Raji (cell line): ENCODE results near the gene PLCB3.

Experiments used
- POLR2A ChIP-seq: IDR thresholded peaks from 2 replicates; pipeline ENCODE4 v1.6.1; 2011; ENCODE audit warnings: low read depth, low read length, control low read depth; ENCODE audit not compliant: insufficient read depth

PLCB3 gene

DNA sequence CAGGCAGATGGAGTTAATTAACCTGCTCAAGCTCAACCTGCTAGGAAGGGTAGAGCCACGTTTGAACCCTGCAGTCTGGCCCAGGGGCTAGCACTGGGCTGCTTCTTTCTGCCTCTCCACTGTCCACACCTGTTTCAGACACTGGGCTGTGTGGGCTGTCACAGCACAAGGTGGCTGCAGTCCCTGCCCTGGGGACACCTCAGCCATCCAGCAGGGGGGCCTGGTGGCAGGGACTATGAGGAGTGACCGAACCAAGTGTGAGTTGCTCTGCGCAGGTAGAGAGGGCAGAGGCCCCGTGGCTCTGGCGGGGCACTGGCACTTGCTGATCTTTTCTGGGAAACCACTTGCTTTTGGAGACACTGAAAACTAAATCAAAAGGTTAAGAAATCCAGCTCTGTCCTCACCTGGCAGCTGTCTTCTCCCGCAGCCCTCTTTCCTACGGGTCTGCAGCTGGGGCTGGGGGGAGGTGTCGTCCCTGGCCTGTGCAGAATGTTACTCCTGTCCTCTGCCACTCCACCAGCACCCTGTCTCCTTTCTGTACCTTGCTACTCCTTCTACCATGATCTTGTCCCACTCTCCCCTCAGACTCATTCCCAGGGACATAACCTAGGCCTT is 27.4 kb downstream of the PLCB3 start:
- no peak for TF ChIP-seq POLR2A

DNA sequence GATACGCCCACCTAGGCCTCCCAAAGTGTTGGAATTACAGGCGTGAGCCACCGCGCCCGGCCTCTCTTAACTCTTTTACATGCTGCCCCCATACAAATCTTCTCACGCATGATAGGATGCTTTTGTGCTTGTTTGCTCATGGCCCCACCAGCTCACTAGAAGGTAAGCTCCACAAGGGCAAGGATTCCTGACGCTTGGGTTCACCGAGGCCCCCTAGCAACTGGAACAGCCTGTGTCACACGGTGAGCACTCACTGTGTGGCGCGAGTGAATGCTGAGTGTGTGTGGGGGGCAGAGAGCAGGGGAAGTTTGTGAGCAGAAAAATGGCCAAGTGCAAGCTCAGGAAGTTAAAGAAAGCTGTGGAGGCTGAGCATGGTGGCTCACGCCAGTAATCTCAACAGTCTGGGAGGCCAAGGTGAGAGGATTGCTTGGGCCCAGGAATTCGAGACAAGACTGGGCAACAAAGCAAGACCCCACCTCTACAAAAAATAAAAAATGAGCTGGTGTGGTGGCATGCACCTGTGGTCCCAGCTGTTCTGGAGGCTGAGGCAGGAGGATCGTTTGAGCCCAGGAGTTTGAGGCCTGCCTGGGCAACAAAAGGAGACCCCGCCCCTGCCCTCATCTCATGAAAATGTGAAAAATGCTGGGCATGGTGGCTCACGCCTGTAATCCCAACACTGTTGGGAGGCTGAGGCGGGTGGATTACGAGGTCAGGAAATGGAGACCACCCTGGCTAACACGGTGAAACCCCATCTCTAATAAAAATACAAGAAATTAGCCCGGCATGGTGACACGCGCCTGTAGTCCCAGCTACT is 30.8 kb downstream of the PLCB3 start:
- TF ChIP-seq POLR2A, result no peak

DNA sequence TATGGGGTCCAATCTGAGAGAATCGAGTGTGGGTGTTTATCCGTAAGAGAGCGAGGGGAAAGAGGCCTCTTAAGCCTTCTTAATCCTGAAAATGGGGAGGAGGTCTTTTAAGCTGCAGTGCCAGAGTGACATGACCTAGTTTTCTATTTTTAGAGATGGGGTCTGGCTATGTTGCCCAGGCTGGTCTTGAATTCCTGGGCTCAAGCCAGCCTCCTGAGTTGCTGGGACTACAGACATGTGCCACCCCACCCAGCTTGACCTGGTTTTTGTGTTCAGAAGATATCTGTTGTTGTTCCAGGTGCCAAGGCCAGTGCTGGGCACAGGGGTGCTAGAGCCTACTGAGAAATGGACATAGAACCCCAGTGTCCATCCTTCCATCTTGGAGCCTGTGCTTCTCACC is 31.8 kb downstream of the PLCB3 start:
- TF ChIP-seq POLR2A, result no peak

DNA sequence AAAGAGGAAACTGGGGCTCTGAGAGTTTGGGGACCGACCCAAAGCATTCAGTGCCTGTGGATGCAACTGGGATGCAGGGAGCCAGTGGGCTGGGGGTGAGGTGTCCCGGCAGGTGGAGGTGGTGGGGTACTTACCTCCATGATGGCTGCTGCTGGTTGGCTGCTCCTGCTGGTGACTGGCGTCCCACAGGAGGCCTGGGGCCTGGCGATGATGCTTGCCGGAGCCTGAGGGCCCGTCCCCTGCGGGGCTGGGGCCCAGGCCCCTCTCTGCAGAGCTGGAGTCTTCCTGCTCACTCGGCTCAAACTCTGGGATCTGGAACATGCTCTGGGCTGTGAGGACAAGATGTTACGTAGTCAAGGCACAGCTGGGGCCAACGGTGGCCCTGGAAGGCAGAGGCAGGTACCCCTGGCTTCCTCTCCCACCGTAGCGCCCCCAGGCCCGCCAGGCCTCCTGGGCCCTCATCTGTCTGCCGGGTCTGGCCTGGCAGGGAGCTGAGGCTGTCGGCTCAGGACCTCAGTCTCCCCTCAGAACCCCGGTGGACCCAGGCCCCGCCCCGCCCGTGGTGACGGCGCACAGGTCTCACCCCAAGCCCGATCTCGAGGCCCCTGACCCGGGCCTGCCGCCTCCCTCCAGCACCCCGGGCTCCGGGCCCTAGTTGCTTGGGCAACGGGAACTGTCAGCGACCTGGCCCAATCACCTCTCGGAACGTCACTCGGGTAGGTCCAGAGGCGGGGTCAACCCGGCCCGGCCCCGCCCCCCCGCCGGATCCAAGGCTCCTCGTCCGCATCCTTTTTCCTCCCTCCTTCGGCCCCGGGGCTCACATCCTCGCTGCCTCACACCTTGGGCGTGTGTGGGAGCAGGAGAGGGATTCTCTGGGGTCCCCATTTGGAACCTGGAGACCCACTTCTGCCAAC is 33.0 kb downstream of the PLCB3 start, which contains the start of gene BAD:
Gene BAD, minus strand, starts transcription at position 618 of the 914 bp plus-strand sequence. Its CDS starts 297 bp downstream, at position 321.
- TF ChIP-seq POLR2A, result peak; percentile 48

DNA sequence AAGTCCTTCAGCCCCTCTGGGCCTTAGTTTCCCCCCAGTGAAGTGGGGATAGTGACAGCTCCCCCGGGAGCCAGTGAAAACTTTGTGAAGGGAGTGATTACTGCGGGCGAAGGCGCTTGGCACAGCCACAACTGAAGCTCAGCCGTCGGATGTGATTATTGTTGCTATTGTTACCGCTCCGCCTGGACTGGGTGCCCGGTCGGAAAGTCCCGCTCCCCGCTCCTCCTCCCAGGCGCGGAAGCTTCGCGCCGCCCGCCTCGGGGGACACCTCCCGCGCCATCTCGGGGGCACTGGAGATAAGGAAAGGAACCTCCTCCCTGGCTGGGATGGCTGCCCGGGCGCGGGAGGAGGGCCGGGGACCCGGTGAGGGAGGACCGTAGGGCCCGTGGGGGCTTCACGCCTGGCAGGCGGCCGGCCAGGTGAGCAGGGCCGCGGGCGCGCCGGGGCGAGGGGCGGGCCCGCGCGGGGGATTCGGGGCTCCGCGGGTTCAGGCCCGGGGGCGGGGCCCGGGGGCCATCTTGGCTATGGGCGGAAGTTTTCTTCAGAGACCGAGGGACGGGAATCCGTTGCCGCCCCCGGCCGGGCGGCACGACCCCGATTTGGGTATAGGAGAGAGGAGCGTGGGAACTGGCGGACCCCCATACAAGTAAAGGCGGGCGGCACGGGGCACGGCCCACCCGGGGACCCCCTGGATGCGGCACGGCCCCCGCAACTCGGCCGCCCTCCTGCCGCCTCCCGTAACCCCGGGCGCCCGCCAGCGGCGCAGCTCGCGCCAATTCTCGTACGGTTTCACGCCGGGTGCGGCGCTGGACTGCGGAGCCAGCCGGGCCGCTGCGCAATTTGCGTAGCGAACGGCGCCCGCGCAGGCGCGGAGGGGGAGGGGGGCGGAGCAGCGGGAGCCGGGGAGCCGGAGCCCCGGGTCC is 33.9 kb downstream of the PLCB3 start, which contains the start of gene GPR137:
Gene GPR137, plus strand, starts transcription at position 887 of the 923 bp plus-strand sequence. CDS start 677 bp downstream, outside the sequence.
- TF ChIP-seq POLR2A, result no peak; the same call in 1 of the 2 replicates

DNA sequence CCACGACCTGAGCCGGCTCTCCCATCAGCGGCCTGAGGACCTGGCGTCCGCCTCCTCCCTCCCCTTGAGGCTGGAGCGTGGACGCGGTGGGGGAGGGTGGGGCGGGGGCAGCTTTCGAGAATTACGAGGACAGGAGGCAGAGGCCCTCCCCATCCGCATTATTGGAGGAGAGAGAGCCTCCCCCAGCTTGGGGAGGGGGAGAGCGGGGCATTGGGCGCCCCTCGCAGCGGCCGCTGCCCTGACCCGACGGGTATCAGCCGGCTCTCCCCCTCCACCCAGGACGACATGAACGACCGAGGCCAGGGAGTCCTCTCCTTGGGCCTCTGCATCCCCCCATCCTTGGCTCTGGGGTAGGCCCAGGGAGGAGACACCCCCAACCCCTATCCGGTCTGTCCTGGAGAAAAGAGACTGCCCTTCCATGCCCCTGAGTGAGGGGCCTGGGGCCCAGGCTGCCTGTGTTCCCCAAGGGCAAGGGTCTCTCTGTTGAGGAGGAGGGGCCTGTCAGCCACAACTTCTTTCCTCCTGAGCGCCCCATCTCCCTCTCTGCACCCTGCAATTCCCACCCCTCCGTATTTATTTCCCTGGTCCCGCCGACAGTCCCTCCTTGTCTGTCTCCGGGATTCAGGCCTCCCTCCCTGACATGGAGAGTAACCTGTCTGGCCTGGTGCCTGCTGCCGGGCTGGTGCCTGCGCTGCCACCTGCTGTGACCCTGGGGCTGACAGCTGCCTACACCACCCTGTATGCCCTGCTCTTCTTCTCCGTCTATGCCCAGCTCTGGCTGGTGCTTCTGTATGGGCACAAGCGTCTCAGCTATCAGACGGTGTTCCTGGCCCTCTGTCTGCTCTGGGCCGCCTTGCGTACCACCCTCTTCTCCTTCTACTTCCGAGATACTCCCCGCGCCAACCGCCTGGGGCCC is 34.8 kb downstream of the PLCB3 start:
- peak; percentile 45 for TF ChIP-seq POLR2A

DNA sequence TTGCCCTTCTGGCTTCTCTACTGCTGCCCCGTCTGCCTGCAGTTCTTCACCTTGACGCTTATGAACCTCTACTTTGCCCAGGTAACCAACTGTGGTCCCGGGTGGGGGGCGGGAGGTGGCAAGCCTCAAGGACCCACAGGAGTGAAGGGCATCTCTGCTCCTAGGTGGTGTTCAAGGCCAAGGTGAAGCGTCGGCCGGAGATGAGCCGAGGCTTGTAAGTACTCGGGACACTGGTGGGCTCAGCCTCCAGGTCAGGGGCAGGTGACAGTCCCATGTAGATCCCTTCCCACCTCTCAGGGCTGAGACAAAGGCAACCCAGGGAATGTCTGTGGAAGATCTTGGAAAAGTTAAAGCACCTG is 35.5 kb downstream of the PLCB3 start:
- TF ChIP-seq POLR2A, result no peak

DNA sequence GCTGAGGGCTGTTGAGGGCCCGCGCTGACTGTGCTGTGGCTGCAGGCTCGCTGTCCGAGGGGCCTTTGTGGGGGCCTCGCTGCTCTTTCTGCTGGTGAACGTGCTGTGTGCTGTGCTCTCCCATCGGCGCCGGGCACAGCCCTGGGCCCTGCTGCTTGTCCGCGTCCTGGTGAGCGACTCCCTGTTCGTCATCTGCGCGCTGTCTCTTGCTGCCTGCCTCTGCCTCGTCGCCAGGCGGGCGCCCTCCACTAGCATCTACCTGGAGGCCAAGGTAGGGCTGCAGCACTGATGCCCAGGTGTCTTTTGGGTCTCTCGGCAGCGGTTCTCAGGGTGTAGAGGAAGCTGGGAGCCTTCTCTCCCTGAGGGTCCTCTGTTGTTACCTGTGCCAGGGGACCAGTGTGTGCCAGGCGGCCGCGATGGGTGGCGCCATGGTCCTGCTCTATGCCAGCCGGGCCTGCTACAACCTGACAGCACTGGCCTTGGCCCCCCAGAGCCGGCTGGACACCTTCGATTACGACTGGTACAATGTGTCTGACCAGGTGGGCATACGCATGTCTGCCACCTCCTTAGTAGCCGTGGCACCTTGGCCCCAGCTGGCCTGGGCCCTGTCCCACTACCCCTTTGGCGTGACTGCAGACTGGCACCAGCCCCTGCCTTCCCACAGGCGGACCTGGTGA is 36.5 kb downstream of the PLCB3 start:
- TF ChIP-seq POLR2A, result no peak

DNA sequence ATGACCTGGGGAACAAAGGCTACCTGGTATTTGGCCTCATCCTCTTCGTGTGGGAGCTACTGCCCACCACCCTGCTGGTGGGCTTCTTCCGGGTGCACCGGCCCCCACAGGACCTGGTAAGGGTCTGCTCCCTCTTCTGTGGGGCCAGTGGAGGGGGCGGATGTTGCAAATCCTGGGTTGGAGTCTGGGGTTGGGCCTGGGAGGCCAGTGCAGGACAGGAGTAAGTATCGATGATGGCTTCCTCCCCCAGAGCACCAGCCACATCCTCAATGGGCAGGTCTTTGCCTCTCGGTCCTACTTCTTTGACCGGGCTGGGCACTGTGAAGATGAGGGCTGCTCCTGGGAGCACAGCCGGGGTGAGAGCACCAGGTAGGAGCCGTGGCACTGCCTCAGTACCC is 37.0 kb downstream of the PLCB3 start:
- no peak for TF ChIP-seq POLR2A

DNA sequence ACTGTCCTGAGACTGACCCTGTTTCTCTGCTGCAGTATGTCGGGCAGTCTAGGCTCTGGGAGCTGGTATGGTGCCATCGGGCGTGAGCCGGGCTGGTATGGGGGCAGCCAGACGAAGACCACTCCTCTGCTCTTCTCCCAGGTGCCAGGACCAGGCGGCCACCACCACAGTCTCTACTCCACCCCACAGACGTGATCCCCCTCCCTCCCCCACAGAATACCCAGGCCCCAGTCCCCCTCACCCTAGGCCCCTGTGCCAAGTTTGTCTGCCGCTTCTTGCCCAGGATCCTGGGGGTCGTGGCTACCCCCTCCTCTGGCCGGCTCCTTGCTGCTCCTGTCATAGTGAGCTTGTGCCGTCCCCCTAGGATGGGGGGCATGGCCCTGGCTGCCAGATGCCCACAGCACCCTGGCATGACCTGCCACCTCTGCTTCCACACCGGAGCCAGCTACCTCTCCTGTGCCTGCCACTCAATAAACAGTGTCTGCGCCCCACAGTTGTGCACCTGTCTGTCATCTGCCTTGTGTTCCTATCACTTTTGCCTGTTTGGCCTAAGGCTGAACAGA is 37.8 kb downstream of the PLCB3 start:
- no peak for TF ChIP-seq POLR2A

DNA sequence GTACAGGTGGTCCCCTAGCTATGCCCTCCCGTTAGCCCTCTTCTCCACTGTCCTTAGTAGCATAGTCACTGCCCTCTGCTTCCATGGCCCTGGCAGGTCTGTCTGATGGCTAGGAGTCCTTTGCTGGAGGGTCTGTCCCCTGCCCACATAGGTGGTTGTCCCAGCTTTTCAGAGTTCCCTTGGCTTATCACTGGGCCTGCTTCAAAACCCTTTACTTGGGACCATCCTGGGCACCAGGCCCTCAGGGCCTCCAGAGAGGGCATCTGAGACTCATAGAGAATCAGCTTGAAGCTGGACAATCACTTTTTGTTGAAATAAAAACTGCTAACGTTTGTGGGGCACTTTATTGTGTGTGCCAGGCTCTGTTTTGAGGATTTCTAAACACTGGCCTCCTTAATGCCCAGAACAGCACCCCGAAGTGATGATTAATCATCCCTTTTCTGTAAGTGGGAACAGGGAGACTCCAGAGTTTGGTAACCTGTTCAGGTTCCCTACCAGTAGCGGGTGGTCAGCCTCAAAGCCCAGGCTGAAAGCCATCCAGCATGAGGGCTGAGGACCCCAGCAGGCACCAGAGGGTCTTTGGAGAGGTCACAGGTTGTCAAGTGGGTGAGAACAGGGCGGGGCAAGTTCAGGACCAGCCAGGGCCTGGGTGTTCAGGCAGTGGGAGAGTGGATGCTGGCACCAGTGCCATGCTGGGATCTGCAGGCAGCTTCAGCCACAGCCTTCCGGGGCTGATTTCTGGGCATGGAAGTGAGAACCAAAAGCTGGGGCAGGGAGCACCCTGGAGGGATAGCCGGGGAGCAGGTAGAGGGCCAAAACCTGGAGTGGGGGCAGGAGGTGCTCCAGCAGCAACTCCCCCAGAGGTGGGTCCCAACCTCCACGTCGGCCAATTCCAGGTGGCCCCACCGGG is 39.3 kb downstream of the PLCB3 start:
- no peak for TF ChIP-seq POLR2A
